Measurements from ENCODE around the gene OSBPL10.

Gene OSBPL10

DNA sequence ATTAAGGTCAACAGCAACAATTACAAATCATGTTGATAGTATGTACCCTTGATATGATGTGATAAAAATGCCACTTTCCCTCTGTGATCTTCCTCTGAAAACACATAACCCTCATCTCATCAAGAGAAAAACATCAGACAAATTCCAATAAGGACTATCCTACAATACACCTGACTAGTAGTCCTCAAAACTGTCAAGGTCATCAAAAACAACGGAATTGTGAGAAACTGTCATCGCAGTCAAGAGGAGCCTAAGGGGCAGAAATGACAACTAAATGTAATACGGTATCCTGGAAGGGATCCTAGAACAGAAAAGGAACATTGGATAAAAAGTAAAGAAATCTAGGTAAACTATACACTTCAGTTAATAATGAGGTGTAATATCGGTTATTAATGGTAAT, 59.2 kb downstream of the OSBPL10 start:
- no peak for DNase-seq

DNA sequence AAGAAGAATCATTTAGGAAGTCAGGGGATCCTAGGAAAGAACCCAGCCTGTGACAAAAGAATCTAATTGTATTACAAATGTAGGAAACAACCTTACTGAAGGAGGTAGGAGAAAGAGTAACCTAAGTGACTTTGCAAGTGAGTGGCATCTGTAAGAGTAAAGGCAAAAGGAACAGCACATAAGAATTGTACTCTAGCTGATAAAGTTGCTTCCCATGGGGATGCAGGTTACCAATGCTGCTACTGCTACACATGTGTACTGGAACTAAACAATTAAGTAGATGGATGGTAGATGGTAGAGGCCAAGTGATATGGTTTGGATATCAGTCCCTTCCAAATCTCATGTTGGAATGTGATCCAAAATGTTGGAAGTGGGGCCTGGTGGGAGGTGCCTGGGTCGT, 60.8 kb downstream of the OSBPL10 start:
- DNase-seq = no peak

DNA sequence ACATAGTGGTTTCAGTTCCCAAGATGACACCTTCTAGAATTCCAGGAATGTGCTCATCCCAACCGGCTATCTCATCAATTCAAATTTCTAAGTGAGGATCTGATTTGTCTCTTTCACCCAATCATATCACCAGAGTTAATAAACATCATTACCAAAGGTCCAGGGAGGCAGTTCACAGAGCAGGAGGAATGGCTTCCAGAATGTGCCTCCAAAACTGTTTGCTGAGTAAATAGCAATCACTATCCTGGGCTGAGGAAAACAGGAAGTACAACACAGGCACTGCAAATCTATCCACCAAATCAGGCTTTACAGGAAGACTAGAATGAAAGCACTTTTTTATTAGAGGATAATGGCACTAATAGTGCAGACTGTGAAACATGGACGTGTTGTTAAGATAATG, 61.5 kb downstream of the OSBPL10 start:
- DNase-seq = no peak

DNA sequence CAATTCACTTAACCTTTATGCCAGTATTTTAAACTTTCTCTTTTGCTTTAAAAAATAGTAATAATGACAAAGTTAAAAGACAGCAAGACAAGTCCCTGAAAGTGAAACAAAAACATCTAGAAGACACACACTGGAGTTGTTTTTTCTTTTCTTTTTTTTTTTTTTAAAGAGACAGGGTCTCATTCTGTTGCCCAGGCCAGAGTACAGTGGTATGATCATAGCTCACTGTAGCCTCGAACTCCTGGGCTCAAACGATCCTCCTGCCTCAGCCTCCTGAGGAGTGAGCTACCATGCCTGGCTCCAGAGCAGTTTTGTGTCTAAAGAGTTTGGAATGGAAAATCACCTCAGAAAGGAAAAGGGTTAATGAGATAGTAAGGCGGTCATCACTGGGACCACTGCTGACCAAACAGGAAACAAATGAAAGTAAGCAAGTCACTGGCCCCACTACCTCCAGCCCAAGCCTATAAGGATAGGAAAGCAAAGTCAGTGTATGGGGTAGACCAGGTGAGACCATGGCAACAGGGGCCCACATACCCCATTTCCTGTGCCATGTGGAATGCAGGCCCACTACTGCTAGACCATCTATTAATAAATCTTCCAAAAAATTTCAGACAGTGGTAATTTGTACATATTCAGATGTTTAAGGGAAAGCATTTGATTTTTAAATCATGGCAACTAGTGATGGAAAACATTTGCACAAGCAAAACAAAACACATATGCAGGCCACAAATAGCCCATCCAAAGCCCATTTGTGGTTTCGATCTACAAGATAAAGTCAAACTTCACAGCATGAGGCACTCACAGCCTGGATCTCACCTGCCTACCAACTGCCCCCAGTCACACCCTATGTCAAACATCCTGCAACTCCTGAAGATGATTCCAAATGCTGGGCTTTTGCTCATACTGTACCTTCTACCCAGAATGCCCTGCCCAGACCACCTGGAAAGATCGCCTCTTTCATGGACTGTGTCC, 62.6 kb downstream of the OSBPL10 start:
- DNase-seq = no peak

DNA sequence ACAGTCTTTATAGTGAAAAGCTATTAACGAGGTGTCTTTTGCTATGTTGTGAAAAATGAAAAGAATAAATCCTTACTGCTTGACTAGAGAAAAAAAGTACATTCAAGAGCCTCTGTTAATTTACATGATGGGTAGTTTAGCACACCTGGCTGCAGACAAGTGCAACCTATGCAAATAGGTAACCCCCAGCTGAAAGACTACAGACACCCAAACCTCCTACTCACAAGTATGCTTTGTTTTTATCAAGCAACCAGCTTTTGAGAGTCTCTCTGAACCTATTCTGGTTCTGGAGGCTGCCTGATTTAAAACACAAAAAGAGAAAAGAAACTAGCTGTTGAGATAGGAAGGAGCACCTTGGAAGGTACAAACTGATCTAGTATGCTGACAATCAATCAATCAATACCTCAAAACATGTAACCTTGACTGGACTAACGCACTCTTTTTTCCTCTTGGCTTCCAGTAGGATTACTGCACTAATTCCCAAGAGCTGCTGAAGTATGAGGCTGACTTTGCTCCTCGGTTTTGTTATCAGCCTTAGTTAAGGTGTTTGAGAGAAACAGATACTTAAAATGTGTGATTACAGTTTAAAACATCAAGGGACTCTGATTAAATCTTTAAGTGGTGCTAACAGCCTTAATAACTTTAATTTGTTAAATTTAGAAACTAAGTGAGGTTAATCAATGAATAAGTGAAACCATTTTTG, 63.6 kb downstream of the OSBPL10 start:
- no peak for DNase-seq

DNA sequence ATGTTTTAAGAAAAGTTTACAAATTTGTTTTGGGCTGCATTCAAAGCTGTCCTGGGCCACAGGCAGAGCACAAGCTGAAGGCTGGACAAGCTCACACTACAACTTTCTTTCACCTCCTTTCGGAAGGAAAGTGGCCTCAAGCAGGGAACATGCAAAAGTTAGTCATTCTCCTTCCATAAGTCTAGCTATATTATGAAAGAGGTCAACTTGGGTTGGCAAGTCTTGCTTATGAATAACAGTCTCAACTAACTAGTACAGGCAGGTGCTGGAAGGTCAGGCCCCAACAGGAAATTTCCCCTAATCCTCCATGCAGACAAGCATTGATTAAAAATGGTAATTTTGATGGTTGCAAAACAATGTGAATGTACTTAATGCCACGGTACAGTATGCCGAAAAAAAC, 69.4 kb downstream of the OSBPL10 start:
- no peak for DNase-seq

DNA sequence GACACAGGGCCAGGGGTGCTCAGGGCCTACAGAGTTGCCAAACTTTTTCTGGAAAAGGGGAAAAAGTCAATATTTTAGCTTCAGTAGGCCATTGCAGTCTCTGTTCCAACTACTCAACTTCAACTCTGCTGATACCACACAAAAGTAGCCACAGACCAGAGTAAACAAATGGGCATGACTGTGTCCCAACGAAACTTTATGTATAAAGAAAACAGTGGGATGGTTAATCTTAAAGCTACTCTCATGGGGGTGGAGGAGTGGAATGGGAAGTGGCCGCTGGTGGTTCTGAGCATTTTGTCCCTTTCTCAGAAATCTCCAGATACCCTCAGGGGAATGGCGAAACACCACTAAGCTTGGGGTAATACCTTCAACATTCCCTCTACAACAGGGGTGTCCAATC, 69.9 kb downstream of the OSBPL10 start:
- no peak for DNase-seq

DNA sequence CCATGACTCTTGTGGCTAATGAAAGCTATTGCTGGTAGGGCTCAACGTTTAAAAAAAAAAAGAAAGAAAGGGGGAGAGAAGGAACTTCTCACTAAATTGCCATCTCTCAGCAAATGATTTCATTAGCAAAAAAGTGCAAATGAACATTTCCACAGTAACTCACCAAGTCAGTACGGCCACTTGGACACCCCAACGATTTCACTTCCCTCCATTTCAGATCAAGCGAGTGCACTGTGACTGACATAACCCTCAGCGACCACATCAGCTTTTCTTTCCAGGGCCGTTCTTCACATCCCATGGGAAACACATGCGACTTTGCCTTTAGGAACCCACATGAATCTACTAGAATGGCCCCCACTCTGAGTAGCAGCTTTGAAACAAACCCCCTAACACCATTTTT, 71.6 kb downstream of the OSBPL10 start:
- DNase-seq = no peak

DNA sequence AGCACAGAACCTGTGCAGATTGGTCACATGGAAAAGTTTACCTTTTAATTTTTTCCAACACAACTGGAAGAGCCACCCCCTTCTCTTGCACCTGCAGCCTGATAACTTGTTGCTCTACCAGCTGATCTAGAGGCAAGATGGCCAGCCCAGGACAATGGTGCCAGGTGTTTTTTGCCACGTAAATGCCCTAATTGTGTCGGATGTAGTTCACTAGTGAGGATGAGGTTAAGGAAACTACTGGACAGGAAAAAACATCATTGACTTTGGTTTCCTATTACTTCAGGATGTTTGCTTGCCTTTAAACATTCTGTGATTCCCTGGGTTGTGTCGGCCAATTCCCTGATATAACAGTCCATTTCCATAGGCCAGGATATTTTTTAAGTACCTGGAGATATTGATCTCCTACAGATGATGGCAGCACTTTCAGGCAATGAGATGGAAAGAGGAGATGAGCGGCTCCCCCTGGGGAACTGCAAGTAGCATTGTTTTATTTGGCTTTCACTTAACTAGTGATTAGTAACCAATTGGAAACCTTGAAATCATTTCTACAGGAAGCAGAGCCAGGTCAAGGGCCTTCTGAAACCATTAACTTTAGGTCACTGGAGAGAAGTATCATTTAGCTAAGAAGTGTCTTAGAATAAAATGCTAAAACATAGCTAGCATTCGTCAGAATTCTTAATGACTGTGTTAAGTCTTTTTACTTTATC, 72.5 kb downstream of the OSBPL10 start:
- peak; percentile 36 for DNase-seq

DNA sequence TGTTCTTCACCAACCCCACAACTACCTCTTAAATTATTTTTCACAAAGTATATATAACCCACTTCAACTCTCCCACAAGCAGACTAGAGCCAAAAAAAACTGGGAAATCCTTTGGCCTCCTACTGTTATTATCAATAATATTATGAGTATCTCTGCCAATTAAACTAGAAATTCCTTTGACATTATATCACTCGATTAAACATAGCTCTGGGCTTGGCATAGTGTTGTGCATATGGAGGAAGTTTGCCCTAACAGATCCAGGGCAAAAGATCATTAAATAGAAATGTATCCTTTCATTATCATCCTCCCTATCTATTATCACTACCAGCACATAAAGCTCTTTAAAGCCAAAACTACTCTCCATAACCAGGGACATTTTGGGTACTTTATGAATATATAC, 74.9 kb downstream of the OSBPL10 start:
- no peak for DNase-seq

DNA sequence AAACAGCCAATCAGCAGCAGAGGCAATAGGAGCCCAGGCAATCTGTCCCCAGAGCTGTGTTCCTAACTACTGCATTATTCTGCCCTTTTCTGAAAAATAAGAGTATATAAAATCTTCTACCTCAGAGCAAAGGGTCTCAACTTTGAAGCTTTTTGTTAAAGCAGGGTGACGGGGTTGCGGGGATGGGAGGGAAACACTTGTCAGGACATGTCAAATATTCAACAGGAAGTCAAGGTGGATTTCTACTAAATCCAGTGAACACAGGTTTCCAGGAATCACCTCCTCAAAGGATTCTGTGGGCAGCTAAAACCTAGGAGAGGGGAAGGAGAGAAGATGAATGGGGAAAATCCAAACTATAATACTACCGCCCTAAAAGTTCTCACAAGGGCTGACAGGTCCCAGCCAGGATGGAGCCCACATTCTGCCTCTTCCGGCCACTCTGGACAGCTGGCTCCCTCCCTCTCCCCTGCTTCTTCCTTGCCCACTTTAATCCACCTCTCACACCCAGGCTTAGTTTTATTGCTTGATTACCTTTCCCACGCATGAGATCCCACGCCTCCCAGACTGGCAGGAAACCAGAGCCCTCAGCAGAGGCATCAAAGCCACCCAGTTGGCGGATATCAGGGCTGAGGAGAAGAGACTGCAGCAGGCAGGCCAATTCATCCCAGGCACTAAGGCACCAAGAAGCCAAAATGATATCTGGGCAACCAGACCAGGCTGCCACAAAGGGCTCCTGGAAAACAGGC, 77.2 kb downstream of the OSBPL10 start:
- peak; percentile 53 for DNase-seq

DNA sequence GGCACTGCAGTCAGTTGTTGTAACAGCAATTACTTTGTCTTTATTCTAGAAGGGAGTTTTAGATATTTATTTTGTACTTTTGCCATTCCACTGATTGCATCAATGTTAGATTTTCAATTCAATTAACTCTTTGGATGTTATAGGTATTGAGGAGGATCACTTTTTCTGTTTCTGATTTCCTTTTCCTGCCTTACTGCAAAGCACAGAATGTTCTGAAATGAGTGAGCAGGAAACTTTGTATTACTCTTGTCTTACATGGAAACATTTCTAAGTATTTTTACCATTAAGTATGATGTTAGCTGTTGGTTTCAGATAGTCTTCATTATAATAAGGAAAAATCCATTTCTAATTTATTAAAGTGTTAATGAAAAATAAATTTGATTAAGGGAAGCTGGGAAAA, 80.5 kb downstream of the OSBPL10 start:
- DNase-seq = no peak

DNA sequence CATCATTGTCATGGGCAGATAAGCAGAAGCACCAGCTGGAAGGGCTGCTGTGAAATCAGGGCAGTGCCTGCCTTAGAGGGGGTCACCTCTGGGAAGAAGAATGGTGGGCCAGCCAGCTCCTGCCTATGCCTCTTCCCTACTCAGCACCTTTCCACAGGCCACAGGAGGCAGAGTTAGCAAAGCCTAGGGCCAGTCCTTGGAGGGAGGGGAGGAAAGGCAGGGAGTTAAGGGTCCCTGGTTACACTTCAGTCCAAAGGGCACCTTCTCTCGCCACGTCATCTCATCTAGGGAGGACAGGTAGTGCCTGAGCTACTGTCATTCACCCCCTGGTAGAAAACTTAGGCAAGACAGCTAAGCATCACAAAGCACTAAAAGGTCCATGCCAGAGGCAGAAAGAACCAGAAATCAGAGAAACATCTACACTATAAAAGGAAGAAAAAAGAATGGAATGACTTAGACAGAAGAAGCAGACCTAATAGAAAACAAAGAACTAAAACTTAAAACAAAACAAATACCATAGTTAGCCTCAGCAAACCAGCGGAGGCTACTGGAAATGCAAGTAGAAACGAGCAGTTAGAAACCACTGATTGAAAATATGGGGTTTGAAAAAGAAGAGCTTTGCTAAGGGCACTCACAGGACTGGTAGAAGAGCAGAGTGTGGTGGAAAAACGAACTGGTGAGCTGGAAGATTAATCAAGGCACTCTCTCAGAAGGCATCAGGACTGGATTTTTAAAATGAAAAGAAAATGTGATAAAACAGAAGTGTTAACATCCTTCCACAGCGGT, 84.2 kb downstream of the OSBPL10 start:
- no peak for DNase-seq

DNA sequence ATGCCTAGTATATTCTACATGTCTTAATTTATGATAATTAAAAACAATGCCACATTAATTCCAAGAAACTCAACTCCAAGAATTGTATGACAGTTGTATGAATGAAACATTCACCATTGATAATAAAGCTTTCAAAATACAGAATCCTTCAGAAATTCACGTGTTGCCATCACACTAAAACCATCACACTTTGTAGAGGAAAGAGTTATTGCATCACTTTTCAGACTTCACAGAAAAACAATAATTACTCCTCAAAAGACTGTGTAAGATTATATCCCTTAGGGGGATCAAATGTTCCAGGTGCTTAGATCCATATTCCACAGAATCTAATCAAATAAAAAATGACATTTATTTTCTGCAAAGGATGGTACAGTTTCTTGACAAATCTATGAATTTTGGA, 85.0 kb downstream of the OSBPL10 start:
- no peak for DNase-seq

DNA sequence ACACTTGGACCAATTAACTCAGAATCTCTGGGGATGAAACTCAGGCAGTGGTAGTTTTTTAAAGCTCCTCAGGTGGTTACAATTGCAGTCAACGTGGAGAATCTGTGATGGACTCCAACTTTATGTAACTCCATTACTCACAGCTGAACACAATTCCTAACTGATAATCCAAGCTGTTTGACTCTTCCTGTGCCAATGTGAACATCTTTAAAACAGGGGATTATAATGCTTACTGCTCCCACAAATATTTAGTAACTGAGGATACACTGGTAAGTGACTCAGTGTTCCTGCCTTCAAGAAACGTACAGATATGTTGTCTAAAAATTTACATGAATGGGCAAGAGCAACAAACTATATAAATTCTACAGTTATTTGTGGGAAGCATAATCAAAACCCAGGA, 85.6 kb downstream of the OSBPL10 start:
- no peak for DNase-seq

DNA sequence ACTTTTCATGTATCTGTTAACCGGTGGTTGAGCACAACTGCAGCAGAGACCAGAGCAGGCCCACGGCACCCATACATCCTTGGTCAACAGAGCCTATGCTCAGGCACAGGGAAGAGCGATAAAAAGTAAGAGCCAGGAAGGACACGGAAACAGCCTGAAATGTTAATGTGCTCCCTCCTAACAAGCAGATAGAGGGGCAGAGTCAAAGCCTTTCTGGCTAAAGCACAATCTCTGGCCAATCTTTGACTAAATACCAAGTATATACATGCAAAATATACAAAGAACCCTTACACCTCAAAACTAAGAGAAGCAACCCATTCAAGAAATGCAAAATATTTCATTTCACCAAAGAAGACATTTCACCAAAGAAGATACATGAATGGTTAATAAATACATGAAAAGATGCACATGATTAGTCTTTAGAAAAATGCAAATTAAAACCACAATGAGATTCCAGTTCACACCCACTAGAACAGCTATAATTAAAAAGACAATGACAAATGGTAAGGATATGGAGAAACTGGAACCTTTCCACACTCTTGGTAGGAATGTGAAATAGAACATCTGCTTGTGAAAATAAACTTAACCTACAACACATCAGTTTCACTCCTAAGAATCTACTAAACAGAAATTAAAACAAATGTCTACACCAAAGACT, 88.0 kb downstream of the OSBPL10 start:
- DNase-seq = peak; percentile 24

DNA sequence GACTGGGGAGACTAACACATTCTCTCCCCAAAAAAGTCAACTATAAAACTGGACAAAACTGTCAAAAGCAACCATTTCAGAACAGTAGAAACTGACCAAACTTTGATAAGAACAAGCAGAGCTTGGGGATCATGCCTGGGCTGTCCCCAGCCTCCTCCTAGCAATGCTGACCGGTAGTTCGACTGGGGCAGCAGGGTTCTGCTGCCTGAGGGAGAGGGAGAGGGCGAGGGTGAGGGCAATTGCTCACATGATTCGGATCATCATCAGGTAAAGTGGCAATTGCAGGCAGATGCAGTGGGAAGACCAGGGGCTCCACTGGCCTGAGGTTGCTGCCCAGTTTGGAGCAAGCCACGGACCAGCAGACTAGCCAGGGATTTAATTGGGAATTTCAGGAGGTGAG, 88.6 kb downstream of the OSBPL10 start:
- DNase-seq = no peak

DNA sequence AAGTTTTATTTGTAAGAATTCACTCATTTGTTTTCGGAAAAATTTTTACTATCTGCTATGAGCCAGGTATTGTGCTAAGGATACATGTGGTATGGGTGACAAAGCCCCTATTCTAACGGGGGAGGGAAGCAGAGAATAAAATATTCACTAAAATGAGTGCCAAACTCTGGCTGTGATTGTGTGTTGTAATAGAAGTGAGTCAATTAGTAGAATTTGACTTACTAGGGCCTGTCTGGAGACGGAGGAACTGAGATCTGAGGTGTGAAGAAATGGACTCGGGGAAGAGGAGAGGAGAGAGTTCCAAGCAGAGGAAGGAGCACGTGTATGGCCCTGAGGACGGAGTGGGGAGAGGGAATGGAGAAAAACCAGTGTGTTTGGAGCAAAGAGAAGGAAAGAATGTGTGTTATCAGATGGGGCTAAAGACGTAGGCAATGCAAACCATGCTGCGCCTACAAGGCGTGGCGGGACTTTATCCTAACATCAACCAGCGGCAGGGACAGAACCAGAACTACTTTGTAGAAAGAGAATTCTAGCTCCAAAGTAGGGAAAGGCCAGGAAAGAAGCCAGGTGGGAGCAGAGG, 89.1 kb downstream of the OSBPL10 start:
- no peak for DNase-seq

DNA sequence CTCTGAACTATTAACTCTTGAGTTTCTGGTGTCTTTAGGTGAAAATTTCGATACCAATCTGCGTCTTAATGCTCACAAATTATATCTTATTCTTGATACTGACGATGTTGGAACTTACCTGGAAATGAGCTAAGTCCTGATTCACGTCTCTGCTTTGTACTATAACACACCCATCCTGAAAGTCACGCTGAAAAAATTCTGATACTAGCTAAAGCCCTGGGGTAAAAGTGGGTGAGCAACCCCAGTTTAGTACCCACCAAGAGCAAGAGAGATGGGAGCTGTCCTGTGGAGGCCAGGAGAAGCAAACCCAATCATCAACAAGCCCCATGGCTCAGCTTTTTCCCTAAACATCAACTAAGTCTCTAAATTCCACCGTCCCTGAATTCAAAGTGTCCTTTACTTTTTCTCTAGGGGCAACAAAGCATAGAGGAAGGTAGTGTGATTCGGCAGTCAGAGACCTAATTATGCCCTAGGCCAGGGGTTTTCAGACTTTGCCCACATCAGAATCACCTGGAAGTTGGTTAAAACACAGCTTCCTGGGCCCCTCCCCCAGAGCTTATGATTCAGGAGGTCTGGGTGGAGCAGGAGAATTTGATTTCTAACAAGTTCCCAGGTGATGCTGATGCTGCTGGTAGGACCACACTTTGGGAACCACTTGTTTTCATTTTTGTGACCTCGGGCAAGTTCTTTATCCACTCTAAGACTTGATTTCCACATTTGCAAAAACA, 90.2 kb downstream of the OSBPL10 start:
- DNase-seq = no peak

DNA sequence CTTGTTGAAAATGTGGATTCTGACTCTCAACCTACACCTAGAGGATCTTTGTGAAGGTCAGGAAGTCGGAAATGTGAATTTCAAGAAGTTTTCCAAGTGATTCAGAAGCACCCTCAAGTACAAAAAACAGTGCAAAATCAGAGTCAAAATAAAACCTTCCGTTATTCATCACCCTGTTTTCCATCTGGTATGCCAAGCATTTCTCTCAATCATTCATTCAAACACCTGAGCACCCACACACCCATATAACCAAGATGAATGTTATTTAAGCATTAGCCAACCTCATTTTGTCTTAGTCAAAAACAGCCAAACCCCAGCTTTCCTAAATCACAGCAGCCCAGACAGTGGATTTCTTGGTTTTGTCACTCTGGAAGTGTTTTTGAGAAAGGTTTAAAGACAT, 91.1 kb downstream of the OSBPL10 start:
- DNase-seq = no peak

Measured in NCI-H69 (cell line).